GM12878 (cell line): Measurements from ENCODE around the gene OR2F2. TPM values are rescaled to one million over a fixed set of nuclear protein-coding genes. Genes with fewer than 3 reads are reported as not detected.

ENCODE experiments used
- ATAC-seq: fragments of 200-7000 bp; cut with Tn5 transposase; 3 replicates; pipeline ENCODE4 v1.9.1; 2020; ENCODE audit warnings: mild to moderate bottlenecking, moderate library complexity
- BruUV-seq: library from RNA; stranded (reverse); fragments of 400-500 nt; replicated peaks from 2 replicates; lab custom pipeline; 2021; lab: Mats Ljungman, UMichigan
- CTCF ChIA-PET: fragments of 300-600 bp; sonication (Branson Sonifier 250); formaldehyde crosslinking; extraction: SDS; loops from one replicate; lab custom pipeline; 2021; ENCODE audit warnings: inconsistent platforms; lab: Yijun Ruan, JAX
- POLR2A ChIA-PET: fragments of 350-600 bp; formaldehyde crosslinking; extraction: SDS; loops from one replicate; lab custom pipeline; 2021; ENCODE audit warnings: inconsistent platforms; lab: Charles Lee
- RAD21 ChIA-PET: fragments of 300-600 bp; sonication (Branson Sonifier 250); formaldehyde crosslinking; loops from one replicate; lab custom pipeline; 2023; ENCODE audit warnings: antibody characterized with exemption; ENCODE audit not compliant: unreplicated experiment; lab: Charles Lee
- SMC1A ChIA-PET: fragments of 300-600 bp; sonication (Branson Sonifier 250); formaldehyde crosslinking; loops from one replicate; lab custom pipeline; 2023; ENCODE audit not compliant: unreplicated experiment, uncharacterized antibody; lab: Charles Lee
- DNase-seq: peaks from one replicate; pipeline ENCODE4 v3.0.0-alpha.2; 2011; ENCODE audit warnings: low read depth, low spot score
- FAIRE-seq: peaks from 3 replicates; lab custom pipeline; 2011; peaks lifted over from hg19 to GRCh38; lab: Jason Lieb, UNC
- H2AFZ ChIP-seq: 2 replicates; pipeline ENCODE4 v1.6.0; 2011; ENCODE audit warnings: low read depth, low read length, control low read depth; ENCODE audit not compliant: control insufficient read depth
- H3K27ac ChIP-seq: 2 replicates; pipeline ENCODE4 v1.5.1; 2011; ENCODE audit warnings: control low read depth; ENCODE audit not compliant: control insufficient read depth, insufficient read depth
- H3K27me3 ChIP-seq, 2 experiments: replicated peaks in 1 of 2; 2 replicates each; pipeline versions ENCODE4 v1.6.0 to v1.6.1; 2011; ENCODE audit warnings: low read length in 1 of 2; ENCODE audit not compliant: control insufficient read depth in 2 of 2, insufficient read depth in 2 of 2
- H3K36me3 ChIP-seq, 2 experiments: 2 replicates each; pipeline ENCODE4 v1.5.1; 2011; ENCODE audit warnings: low read length in 1 of 2; ENCODE audit not compliant: control insufficient read depth in 2 of 2, insufficient read depth in 2 of 2
- H3K4me1 ChIP-seq: 2 replicates; pipeline ENCODE4 v1.6.1; 2011; ENCODE audit warnings: mild to moderate bottlenecking, low read length, moderate library complexity, mixed read lengths; ENCODE audit not compliant: control insufficient read depth, insufficient read depth
- H3K4me2 ChIP-seq: 2 replicates; pipeline ENCODE4 v1.6.0; 2011; ENCODE audit warnings: control low read depth; ENCODE audit not compliant: control insufficient read depth, insufficient read depth
- H3K4me3 ChIP-seq: fragments of 200-600 bp; sonication (generic); 2 replicates; pipeline ENCODE4 v1.5.1; 2016
- H3K79me2 ChIP-seq: 2 replicates; pipeline ENCODE4 v1.6.0; 2011; ENCODE audit warnings: low read length; ENCODE audit not compliant: control insufficient read depth, insufficient read depth
- H3K9ac ChIP-seq: 2 replicates; pipeline ENCODE4 v1.8.0; 2011; ENCODE audit warnings: low read length, control low read depth, mixed read lengths; ENCODE audit not compliant: control insufficient read depth, insufficient read depth
- H3K9me3 ChIP-seq: replicated peaks from 3 replicates; pipeline ENCODE4 v1.5.1; 2011; ENCODE audit warnings: mild to moderate bottlenecking, low read length; ENCODE audit not compliant: control insufficient read depth, insufficient read depth
- H4K20me1 ChIP-seq: 2 replicates; pipeline ENCODE4 v1.6.0; 2011; ENCODE audit not compliant: control insufficient read depth, insufficient read depth
- ASH2L ChIP-seq: fragments of 300-600, 200-600 bp; sonication (generic); IDR thresholded peaks from 2 replicates; pipeline ENCODE4 v1.6.1; 2017; ENCODE audit warnings: low read depth, mild to moderate bottlenecking, borderline replicate concordance
- CHD2 ChIP-seq: IDR thresholded peaks from 2 replicates; pipeline ENCODE4 v1.6.1; 2011; ENCODE audit warnings: low read depth, low read length, improper control_type of control experiment, borderline replicate concordance
- CREM ChIP-seq: IDR thresholded peaks from 2 replicates; pipeline ENCODE4 v1.6.1; 2014; ENCODE audit warnings: antibody characterized with exemption, low read depth
- ETV6 ChIP-seq, 2 experiments: fragments of 450-650 bp in 1 of 2; IDR thresholded peaks in 1 of 2; conservative IDR thresholded peaks in 1 of 2; 2 replicates each; pipeline ENCODE4 v1.6.1; 2014; ENCODE audit warnings: antibody characterized with exemption in 1 of 2, borderline replicate concordance in 1 of 2, low read depth in 1 of 2, mild to moderate bottlenecking in 1 of 2, moderate library complexity in 1 of 2
- FOXM1 ChIP-seq: IDR thresholded peaks from 2 replicates; pipeline ENCODE4 v1.6.1; 2012; ENCODE audit warnings: low read depth, mild to moderate bottlenecking, inconsistent platforms, low read length, moderate library complexity
- IKZF2 ChIP-seq, 2 experiments: fragments of 450-650 bp; IDR thresholded peaks; 2 replicates each; pipeline ENCODE4 v1.6.1; 2017; ENCODE audit warnings: mild to moderate bottlenecking in 2 of 2, moderate library complexity in 2 of 2
- MTA2 ChIP-seq: fragments of 450-650 bp; IDR thresholded peaks from 2 replicates; pipeline ENCODE4 v1.6.1; 2016; ENCODE audit warnings: low read depth, mild to moderate bottlenecking, moderate library complexity
- RFX5 ChIP-seq: IDR thresholded peaks from 2 replicates; pipeline ENCODE4 v1.6.1; 2011; ENCODE audit warnings: low read depth, low read length, improper control_type of control experiment
- WGBS: methylation state at CpG from one replicate; pipeline ENCODE4 v1.1.6; 2016; ENCODE audit warnings: low lambda C conversion rate; ENCODE audit not compliant: insufficient replicate concordance, insufficient coverage; ENCODE audit errors: missing lambda C conversion rate; 5-methylcytosine and 5-hydroxymethylcytosine counted together
- in situ Hi-C: fragments of 300-500 bp; cut with MboI; formaldehyde crosslinking; loops from 9 replicates; pipeline ENCODE4 v1.14.3; 2018; ENCODE audit warnings: mixed read lengths
- intact Hi-C: fragments of 100-400 bp; cut with micrococcal nuclease; formaldehyde crosslinking; loops from one replicate; pipeline ENCODE4 v1.14.2; 2022; ENCODE audit not compliant: unreplicated experiment
- polyA plus RNA-seq, 11 experiments: library from polyadenylated mRNA; depleted of rRNA in 4 of 11; unstranded in 6 of 11; stranded (reverse) in 5 of 11; fragments of >200 nt; fragmentation: Nextera tagmentation in 4 of 11; fragmentation: Illumina TruSeq in 1 of 11; extraction: Ambion mirVana in 4 of 11; extraction: Trizol in 1 of 11; gene quantifications; 1 replicate in 1 of 11; 2 replicates in 10 of 11; pipeline versions ENCODE4 v1.2.1 to v1.2.3, GENCODE V29; 2011 to 2016; ENCODE audit warnings: inconsistent platforms in 2 of 11, missing spikeins in 2 of 11, low read depth in 1 of 11
- total RNA-seq, 4 experiments: library from RNA; depleted of rRNA in 3 of 4; stranded (reverse); fragments of >200 nt in 3 of 4; fragmentation: Illumina TruSeq in 1 of 4; extraction: Trizol in 1 of 4; gene quantifications; 2 replicates each; pipeline versions ENCODE4 v1.2.1 to v1.2.3, GENCODE V29; 2013 to 2021
- TF ChIP-seq, protein P1 (sequence below): fragments of 450-650 bp; IDR thresholded peaks from 2 replicates; pipeline ENCODE4 v1.6.1; 2016; ENCODE audit warnings: mild to moderate bottlenecking

OR2F2 gene
- total and polyA plus RNA-seq, 10 of the 15 experiments (the other 5 are each of a cell fraction or from before 2014, with no cell fraction given) = not detected

DNA sequence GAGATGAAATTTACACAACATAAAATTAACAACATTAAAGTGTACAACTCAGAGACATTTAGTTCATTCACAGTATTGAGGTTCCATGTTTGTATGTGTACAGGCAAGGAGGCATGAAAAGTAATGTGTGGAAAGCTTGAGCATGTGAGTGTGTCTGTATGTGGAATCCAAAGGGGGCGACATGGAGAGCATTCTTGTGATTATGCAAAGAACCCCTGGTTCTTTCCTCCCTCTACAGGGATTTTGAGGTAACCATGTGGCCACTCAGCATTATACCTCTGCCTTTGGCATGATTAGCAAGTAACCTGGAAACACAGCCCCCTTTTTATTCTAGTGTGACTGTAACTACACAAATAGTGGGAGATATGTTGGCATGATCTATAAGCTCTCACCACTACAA lies 40.6 kb downstream of the OR2F2 start:
- Histone ChIP-seq H3K4me2 (no peak overlapping the region), H3K27ac (no peak overlapping the region)
- intact Hi-C loops = no loop called here
- 0% methylated on average over 1 of the region's 1 CpG for WGBS
- RAD21 ChIA-PET = no interaction called here
- in situ Hi-C loops = no loop called here
- CTCF ChIA-PET = no interaction called here
- TF ChIP-seq CREM (no peak), MTA2 (no peak), IKZF2 (IDR thresholded peaks at IDR 0.05) (no peak), FOXM1 (no peak), ASH2L (no peak), CHD2 (no peak), RFX5 (no peak), ETV6 (conservative IDR thresholded peaks at IDR 0.05 in 1 of 2, IDR thresholded peaks at IDR 0.05 in 1 of 2; ENCODE audit: borderline replicate concordance in 1 of 2, low read depth in 1 of 2) (no peak)
- TF ChIP-seq, protein P1, sequence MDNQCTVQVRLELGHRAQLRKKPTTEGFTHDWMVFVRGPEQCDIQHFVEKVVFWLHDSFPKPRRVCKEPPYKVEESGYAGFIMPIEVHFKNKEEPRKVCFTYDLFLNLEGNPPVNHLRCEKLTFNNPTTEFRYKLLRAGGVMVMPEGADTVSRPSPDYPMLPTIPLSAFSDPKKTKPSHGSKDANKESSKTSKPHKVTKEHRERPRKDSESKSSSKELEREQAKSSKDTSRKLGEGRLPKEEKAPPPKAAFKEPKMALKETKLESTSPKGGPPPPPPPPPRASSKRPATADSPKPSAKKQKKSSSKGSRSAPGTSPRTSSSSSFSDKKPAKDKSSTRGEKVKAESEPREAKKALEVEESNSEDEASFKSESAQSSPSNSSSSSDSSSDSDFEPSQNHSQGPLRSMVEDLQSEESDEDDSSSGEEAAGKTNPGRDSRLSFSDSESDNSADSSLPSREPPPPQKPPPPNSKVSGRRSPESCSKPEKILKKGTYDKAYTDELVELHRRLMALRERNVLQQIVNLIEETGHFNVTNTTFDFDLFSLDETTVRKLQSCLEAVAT = no peak
- TF ChIP-seq, all 136 proteins: peak for 0
- BruUV-seq = no TSS peak
- no peaks in the 10 kb centered on the region for H3K79me2 ChIP-seq
- SMC1A ChIA-PET = interaction anchor here (0.6 to 1.6 kb wide), 2 partner anchors 9 to 15 kb away, joined by 3 to 4 read pairs; no protein-coding TSS in a partner anchor
- H3K36me3 ChIP-seq = no peaks in the 10 kb centered on the region
- H3K4me3 ChIP-seq = no peak overlapping the region
- POLR2A ChIA-PET = no interaction called here
- no peaks in the 10 kb centered on the region for H3K27me3 ChIP-seq
- no peaks in the 10 kb centered on the region for H3K4me1 ChIP-seq
- no peaks in the 10 kb centered on the region for H3K9me3 ChIP-seq
- FAIRE-seq (no peak), DNase-seq (no peak), ATAC-seq (no peak)
- no peak overlapping the region for H2AFZ ChIP-seq
- H4K20me1 ChIP-seq = no peaks in the 10 kb centered on the region
- no peak overlapping the region for H3K9ac ChIP-seq
